ENCODE measurements around the gene ZNHIT6. TPM values are rescaled to one million over a fixed set of nuclear protein-coding genes. Genes with fewer than 3 reads are reported as not detected.

The ZNHIT6 gene
- polyA plus RNA-seq, 1 of the 3 experiments (the other 2 are of a cell fraction), result 7.7 TPM

GRCh38 chr1:85609976-85610375, 98.3 kb downstream of the ZNHIT6 start:
- DNase-seq, result no peak
- H3K27me3 ChIP-seq (ENCODE audit: insufficient read depth), result no peaks in the 10 kb centered on the region
- H3K36me3 ChIP-seq (replicated peaks in 1 of 2; ENCODE audit: control insufficient read depth in 1 of 2, insufficient read depth in 2 of 2, low read length in 1 of 2), result no peaks in the 10 kb centered on the region
- CTCF ChIA-PET, result no interaction called here
- no peak overlapping the region for H3K4me3 ChIP-seq (ENCODE audit: low read depth in 2 of 2, low read length in 1 of 2)
- no peak overlapping the region for H2AFZ ChIP-seq (ENCODE audit: low read depth)
- TF ChIP-seq MXI1 (IDR thresholded peaks at IDR 0.05; ENCODE audit: low read depth, low read length) (no peak), SIN3A (IDR thresholded peaks at IDR 0.05; ENCODE audit: borderline replicate concordance, low read depth, low read length) (no peak), YY1 (IDR thresholded peaks at IDR 0.05; ENCODE audit: low read depth) (no peak), CHD2 (IDR thresholded peaks at IDR 0.05; ENCODE audit: low read length, partially characterized antibody) (no peak), POLR2AphosphoS5 (IDR thresholded peaks at IDR 0.05; ENCODE audit: low read depth, low read length) (no peak)
- H3K4me2 ChIP-seq, result no peak overlapping the region
- peaks cover 0 to 65% of the 10 kb centered on the region in 2 experiments; a peak in 3 of 4 replicates for H3K4me1 ChIP-seq (ENCODE audit: control insufficient read depth in 1 of 2, insufficient read depth in 2 of 2, low read depth in 1 of 2, low read length in 1 of 2)
- 0 out of 2 replicates have a peak, but pooled peaks cover 3% of the 10 kb centered on the region for H3K79me2 ChIP-seq (ENCODE audit: insufficient read depth)
- no peaks in the 10 kb centered on the region for H3K9me3 ChIP-seq
- peak overlapping the region in 1 of 2 experiments; percentile 96; a peak in 3 of 4 replicates for H3K27ac ChIP-seq (ENCODE audit: low read depth in 2 of 2, low read length in 1 of 2)
- no peaks in the 10 kb centered on the region for H4K20me1 ChIP-seq (ENCODE audit: insufficient read depth)
- POLR2A ChIA-PET, result no interaction called here
- H3K9me2 ChIP-seq, result no peaks in the 10 kb centered on the region
- H3F3A ChIP-seq (replicated peaks; ENCODE audit: insufficient read depth), result peaks cover 57% of the 10 kb centered on the region
- no peak overlapping the region for H3K9ac ChIP-seq

GRCh38 chr1:85608851-85609250, 99.4 kb downstream of the ZNHIT6 start:
- H3K27ac ChIP-seq (ENCODE audit: low read depth in 2 of 2, low read length in 1 of 2), result peak overlapping the region in 1 of 2 experiments; percentile 96; a peak in 2 of 4 replicates
- H2AFZ ChIP-seq (ENCODE audit: low read depth), result no peak overlapping the region
- 0 out of 2 replicates have a peak, but pooled peaks cover 3% of the 10 kb centered on the region for H3K79me2 ChIP-seq (ENCODE audit: insufficient read depth)
- no peak for DNase-seq
- H4K20me1 ChIP-seq (ENCODE audit: insufficient read depth), result no peaks in the 10 kb centered on the region
- ChIA-PET CTCF (interaction anchor here (1.4 kb wide), 1 partner anchor 301 kb away, joined by 6 read pairs; no protein-coding TSS in a partner anchor), POLR2A (no interaction called here)
- H3K9me2 ChIP-seq, result no peaks in the 10 kb centered on the region
- peaks cover 0 to 64% of the 10 kb centered on the region in 2 experiments; a peak in 3 of 4 replicates for H3K4me1 ChIP-seq (ENCODE audit: control insufficient read depth in 1 of 2, insufficient read depth in 2 of 2, low read depth in 1 of 2, low read length in 1 of 2)
- H3K4me2 ChIP-seq, result peak overlapping the region; percentile 61
- 86% methylated on average over 1 of the region's 1 CpG for WGBS (ENCODE audit: low lambda C conversion rate)
- no peaks in the 10 kb centered on the region for H3K27me3 ChIP-seq (ENCODE audit: insufficient read depth)
- TF ChIP-seq YY1 (IDR thresholded peaks at IDR 0.05; ENCODE audit: low read depth) (no peak), IRF3 (IDR thresholded peaks at IDR 0.05; ENCODE audit: low read depth, low read length) (no peak), USF1 (IDR thresholded peaks at IDR 0.05; ENCODE audit: borderline replicate concordance, low read depth) (no peak), TEAD4 (IDR thresholded peaks at IDR 0.05; ENCODE audit: borderline replicate concordance, insufficient read depth) (no peak), USF2 (IDR thresholded peaks at IDR 0.05; ENCODE audit: borderline replicate concordance, low read depth, low read length) (no peak)
- peaks cover 57% of the 10 kb centered on the region for H3F3A ChIP-seq (replicated peaks; ENCODE audit: insufficient read depth)
- H3K9ac ChIP-seq, result no peak overlapping the region
- H3K9me3 ChIP-seq, result no peaks in the 10 kb centered on the region
- H3K36me3 ChIP-seq (replicated peaks in 1 of 2; ENCODE audit: control insufficient read depth in 1 of 2, insufficient read depth in 2 of 2, low read length in 1 of 2), result no peaks in the 10 kb centered on the region
- no peak overlapping the region for H3K4me3 ChIP-seq (ENCODE audit: low read depth in 2 of 2, low read length in 1 of 2)

Measured in SK-N-SH (cell line).